ENCODE results near the gene FCGR3B. TPM values are rescaled to one million over a fixed set of nuclear protein-coding genes. Genes with fewer than 3 reads are reported as not detected.
"Not testable (repeated sequence)": the region's sequence is repeated elsewhere in the genome, so short reads cannot be mapped to it uniquely, and the experiment has no call there.

The FCGR3B gene
- total RNA-seq, 3 donors from 2014 or later (not counting 1 experiment from before 2014, with no cell fraction given), result 12.8 to 29.6 (median 18.2) TPM

DNA sequence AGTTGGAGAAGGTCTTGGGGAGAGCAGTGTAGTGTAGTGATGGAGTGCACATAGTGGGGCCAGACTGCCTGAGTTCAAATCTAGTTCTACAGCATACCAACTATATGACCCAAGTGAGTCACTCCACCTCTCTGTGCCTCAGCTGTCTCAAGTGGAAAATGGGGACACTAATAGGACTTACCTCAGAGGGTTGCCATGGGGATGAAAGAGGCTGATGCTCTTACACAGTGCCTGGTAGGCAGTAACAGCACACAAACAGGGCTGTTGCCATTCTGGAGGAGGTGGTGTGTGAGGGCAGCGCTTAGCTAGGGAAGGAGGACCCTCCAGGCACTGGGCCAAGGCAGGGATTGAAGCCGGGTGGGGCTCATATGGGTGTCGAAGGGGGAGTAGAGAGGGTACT lies 43.5 kb upstream of the FCGR3B start:
- H3K4me3 Mint-ChIP-seq; H3K27ac ChIP-seq (ENCODE audit: low read length); ATAC-seq; H3K36me3 Mint-ChIP-seq; H3K27ac Mint-ChIP-seq; intact Hi-C loops (cut with micrococcal nuclease); H3K4me3 ChIP-seq (ENCODE audit: low read length); H3K27me3 ChIP-seq (ENCODE audit: control insufficient read depth, insufficient read depth, low read length); H3K4me1 ChIP-seq (ENCODE audit: control insufficient read depth, insufficient read depth, low read length); H3K4me1 Mint-ChIP-seq; H3K27me3 Mint-ChIP-seq (ENCODE audit: low read depth in 2 of 2); H3K9me3 Mint-ChIP-seq; H3K36me3 ChIP-seq (ENCODE audit: control insufficient read depth, insufficient read depth, low read length); H3K9me3 ChIP-seq (ENCODE audit: control insufficient read depth, insufficient read depth, low read length); DNase-seq: not testable (repeated sequence)
- WGBS (ENCODE audit: insufficient coverage), result no CpG with 5 or more reads among the region's 3 CpGs

DNA sequence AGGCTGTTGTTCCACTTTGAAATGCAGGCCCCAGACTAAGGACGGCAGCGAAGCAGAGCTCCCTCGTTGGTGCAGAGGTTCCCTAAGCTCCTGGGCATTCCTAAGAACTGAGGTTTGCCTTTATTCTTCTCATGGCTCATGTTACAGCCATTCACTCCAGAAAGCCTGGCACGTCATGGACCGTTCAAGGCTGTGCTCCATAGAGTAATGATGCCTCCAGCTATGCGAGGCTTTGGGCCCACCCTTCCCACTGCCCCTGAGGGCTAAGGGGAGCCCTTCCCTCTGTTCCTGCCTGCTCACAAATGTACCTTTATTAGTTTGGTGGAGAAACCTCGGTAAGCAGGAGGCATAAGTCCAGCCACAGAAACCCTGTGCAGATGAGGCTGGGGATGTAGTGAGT lies 42.5 kb upstream of the FCGR3B start:
- WGBS (ENCODE audit: insufficient coverage), result 94% methylated on average over 6 of the region's 7 CpGs
- DNase-seq; H3K27ac ChIP-seq (ENCODE audit: low read length); H3K27me3 ChIP-seq (ENCODE audit: control insufficient read depth, insufficient read depth, low read length); H3K9me3 ChIP-seq (ENCODE audit: control insufficient read depth, insufficient read depth, low read length); intact Hi-C loops (cut with micrococcal nuclease); H3K36me3 ChIP-seq (ENCODE audit: control insufficient read depth, insufficient read depth, low read length); H3K36me3 Mint-ChIP-seq; H3K27ac Mint-ChIP-seq; H3K4me3 Mint-ChIP-seq; H3K9me3 Mint-ChIP-seq; H3K4me3 ChIP-seq (ENCODE audit: low read length); H3K27me3 Mint-ChIP-seq (ENCODE audit: low read depth in 2 of 2); H3K4me1 Mint-ChIP-seq; ATAC-seq; H3K4me1 ChIP-seq (ENCODE audit: control insufficient read depth, insufficient read depth, low read length): not testable (repeated sequence)

DNA sequence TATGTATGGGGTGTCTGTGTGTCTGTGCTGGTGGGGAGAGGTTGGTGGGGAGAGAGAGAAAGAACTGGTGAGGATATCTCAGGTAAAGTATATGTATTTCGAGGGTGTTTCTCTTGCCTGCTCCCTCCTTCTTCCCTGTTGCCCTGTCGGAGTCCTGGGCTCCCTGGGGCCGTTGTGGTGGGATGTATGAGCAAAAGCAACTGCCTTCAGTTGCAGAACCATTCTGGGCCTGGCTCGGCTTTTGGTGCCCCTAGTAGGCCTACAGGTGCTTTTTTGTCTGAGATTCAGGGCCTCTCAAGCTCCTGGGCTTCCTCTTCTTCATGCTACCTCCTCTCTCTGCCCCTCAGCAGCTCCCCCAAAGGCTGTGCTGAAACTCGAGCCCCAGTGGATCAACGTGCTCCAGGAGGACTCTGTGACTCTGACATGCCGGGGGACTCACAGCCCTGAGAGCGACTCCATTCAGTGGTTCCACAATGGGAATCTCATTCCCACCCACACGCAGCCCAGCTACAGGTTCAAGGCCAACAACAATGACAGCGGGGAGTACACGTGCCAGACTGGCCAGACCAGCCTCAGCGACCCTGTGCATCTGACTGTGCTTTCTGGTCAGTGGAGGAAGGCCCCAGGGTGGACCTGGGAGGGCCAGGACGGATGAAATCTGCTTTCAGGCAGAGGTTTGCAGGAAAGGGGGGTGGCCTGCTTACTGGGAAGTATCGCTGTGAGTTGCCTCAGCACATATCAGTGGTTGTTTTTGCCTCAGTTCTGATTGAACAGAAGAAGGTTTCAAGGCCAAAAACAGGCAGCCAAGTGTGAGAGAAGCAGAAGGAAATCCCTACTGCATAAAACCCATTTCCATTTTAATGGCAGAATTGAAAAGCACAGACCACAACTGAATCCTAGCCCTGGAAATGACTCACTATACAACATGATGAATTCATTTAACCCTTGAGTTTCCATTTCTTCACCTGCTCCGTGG lies 40.4 kb upstream of the FCGR3B start:
- H3K9me3 Mint-ChIP-seq; intact Hi-C loops (cut with micrococcal nuclease); H3K4me3 Mint-ChIP-seq; H3K27ac Mint-ChIP-seq; DNase-seq; H3K4me1 ChIP-seq (ENCODE audit: control insufficient read depth, insufficient read depth, low read length); H3K4me3 ChIP-seq (ENCODE audit: low read length); H3K36me3 Mint-ChIP-seq; H3K36me3 ChIP-seq (ENCODE audit: control insufficient read depth, insufficient read depth, low read length); H3K27me3 Mint-ChIP-seq (ENCODE audit: low read depth in 2 of 2); ATAC-seq; H3K9me3 ChIP-seq (ENCODE audit: control insufficient read depth, insufficient read depth, low read length); H3K4me1 Mint-ChIP-seq; H3K27ac ChIP-seq (ENCODE audit: low read length); H3K27me3 ChIP-seq (ENCODE audit: control insufficient read depth, insufficient read depth, low read length): not testable (repeated sequence)
- WGBS (ENCODE audit: insufficient coverage), result 84% methylated on average over 9 of the region's 15 CpGs

DNA sequence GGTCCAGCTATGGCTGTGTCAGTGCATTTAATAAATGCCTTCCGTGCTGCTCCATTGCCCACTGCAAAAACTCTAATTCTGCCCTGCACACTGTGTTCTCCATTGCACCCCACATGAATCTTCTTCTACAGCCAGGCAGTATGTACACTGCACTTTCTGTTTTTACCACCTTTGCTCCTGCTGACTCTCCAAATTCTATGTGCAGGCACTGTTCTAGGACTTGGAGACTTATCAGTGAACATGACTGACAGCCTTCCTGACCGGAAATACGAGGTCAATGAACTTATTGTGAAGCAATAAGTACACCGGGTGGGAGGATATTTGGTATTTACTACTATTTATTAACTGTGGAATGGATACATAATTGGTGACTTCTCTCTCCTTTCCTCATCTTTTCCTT lies 33.7 kb upstream of the FCGR3B start:
- H3K9me3 ChIP-seq (ENCODE audit: control insufficient read depth, insufficient read depth, low read length); H3K4me3 ChIP-seq (ENCODE audit: low read length); H3K4me1 ChIP-seq (ENCODE audit: control insufficient read depth, insufficient read depth, low read length); H3K9me3 Mint-ChIP-seq; H3K27me3 Mint-ChIP-seq (ENCODE audit: low read depth in 2 of 2); H3K27me3 ChIP-seq (ENCODE audit: control insufficient read depth, insufficient read depth, low read length); H3K27ac ChIP-seq (ENCODE audit: low read length); H3K36me3 ChIP-seq (ENCODE audit: control insufficient read depth, insufficient read depth, low read length); ATAC-seq; intact Hi-C loops (cut with micrococcal nuclease); H3K4me1 Mint-ChIP-seq; H3K36me3 Mint-ChIP-seq; DNase-seq; H3K27ac Mint-ChIP-seq; H3K4me3 Mint-ChIP-seq: not testable (repeated sequence)
- WGBS (ENCODE audit: insufficient coverage), result no CpG with 5 or more reads among the region's 4 CpGs

DNA sequence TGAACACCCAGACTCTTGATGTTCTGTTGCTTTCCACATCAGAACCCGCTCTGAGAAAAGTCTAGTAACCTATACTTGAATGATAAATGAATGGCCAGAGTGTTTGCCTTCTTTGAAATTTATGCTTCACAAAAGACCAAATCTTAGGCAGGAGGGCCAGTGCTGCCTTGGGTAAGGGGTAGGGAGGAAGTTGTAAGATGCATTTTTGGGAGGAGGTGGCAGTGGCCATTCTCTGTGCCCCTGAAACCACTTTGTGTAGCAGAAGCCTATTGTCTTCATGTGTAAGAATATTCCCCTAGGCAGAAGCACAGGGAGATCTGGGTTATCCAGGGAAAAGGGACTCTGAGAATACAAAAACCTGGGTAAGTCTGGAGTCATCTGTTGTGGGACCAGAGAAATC lies 32.6 kb upstream of the FCGR3B start:
- H3K27ac ChIP-seq (ENCODE audit: low read length); DNase-seq; H3K9me3 Mint-ChIP-seq; H3K9me3 ChIP-seq (ENCODE audit: control insufficient read depth, insufficient read depth, low read length); H3K4me3 ChIP-seq (ENCODE audit: low read length); H3K27me3 ChIP-seq (ENCODE audit: control insufficient read depth, insufficient read depth, low read length); ATAC-seq; H3K27ac Mint-ChIP-seq; H3K36me3 ChIP-seq (ENCODE audit: control insufficient read depth, insufficient read depth, low read length); H3K27me3 Mint-ChIP-seq (ENCODE audit: low read depth in 2 of 2); H3K4me1 Mint-ChIP-seq; intact Hi-C loops (cut with micrococcal nuclease); H3K4me3 Mint-ChIP-seq; H3K4me1 ChIP-seq (ENCODE audit: control insufficient read depth, insufficient read depth, low read length); H3K36me3 Mint-ChIP-seq: not testable (repeated sequence)
- no CpG with 5 or more reads among the region's 1 CpG for WGBS (ENCODE audit: insufficient coverage)

DNA sequence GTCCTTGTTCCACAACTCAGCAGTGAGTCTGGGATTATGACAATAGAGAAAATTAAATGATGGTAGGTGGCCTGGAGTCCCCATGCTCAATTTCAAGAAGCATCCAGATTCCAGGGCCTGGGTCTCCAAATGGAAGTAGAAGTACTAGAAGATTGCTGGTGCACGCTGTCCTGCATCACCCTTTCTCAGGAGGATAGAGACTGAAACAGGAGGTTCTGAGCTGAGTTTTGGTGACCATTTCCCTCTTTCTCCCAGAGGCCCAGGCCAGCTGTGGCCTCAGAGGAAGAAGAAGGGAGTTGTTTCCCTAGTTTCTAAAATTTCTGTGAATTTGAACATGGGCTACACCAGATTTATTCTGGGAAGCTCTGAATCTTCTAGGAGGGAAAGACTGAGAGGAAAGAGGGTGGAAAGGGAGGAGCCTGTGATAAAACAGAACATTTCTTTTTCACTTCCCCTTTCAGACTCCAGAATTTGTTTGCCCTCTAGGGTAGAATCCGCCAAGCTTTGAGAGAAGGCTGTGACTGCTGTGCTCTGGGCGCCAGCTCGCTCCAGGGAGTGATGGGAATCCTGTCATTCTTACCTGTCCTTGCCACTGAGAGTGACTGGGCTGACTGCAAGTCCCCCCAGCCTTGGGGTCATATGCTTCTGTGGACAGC lies 31.8 kb upstream of the FCGR3B start, which contains the start of gene FCGR2B:
FCGR2B (plus strand) TSS at position 460 of the 656 bp plus-strand sequence; CDS start at position 559, 99 bp downstream.
- H3K36me3 ChIP-seq (ENCODE audit: control insufficient read depth, insufficient read depth, low read length); H3K27me3 ChIP-seq (ENCODE audit: control insufficient read depth, insufficient read depth, low read length); intact Hi-C loops (cut with micrococcal nuclease); H3K4me1 Mint-ChIP-seq; H3K9me3 Mint-ChIP-seq; H3K4me3 ChIP-seq (ENCODE audit: low read length); DNase-seq; H3K27me3 Mint-ChIP-seq (ENCODE audit: low read depth in 2 of 2); H3K4me3 Mint-ChIP-seq; H3K9me3 ChIP-seq (ENCODE audit: control insufficient read depth, insufficient read depth, low read length); H3K27ac ChIP-seq (ENCODE audit: low read length); H3K36me3 Mint-ChIP-seq; ATAC-seq; H3K27ac Mint-ChIP-seq; H3K4me1 ChIP-seq (ENCODE audit: control insufficient read depth, insufficient read depth, low read length): not testable (repeated sequence)
- no CpG with 5 or more reads among the region's 4 CpGs for WGBS (ENCODE audit: insufficient coverage)

DNA sequence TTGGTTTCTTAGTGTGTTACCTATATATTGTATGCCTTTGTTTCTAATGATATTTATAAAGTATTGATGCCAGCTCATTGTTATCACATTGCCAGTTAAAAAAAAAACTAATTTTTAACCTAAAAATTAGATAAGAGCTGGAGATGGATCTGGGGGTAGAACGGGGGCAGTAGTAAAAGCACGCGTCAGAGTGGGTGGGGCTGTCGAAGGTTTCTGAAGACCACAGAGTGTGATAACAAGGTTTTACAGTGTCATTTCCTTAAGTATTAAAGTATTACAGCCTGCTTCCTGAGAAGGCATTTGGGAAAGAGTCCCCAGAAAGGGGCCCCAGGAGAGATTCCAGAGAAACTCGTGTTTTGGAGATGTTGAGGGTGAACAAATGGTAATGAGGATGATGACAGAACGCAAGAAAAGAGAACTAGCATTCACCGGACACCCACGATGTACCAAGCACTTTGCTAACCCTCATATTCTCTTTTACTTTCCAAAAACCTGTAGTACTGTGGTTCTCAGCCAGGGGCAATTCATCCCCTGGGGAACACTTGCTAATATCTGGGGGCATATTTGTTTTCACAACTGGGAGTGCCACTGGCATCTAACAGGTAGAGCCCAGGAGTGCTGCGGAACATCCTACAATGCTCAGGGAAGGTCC lies 30.8 kb upstream of the FCGR3B start:
- DNase-seq; H3K4me3 Mint-ChIP-seq; H3K9me3 ChIP-seq (ENCODE audit: control insufficient read depth, insufficient read depth, low read length); H3K36me3 Mint-ChIP-seq; H3K4me1 ChIP-seq (ENCODE audit: control insufficient read depth, insufficient read depth, low read length); H3K9me3 Mint-ChIP-seq; H3K27me3 ChIP-seq (ENCODE audit: control insufficient read depth, insufficient read depth, low read length); H3K27ac ChIP-seq (ENCODE audit: low read length); H3K4me1 Mint-ChIP-seq; intact Hi-C loops (cut with micrococcal nuclease); H3K36me3 ChIP-seq (ENCODE audit: control insufficient read depth, insufficient read depth, low read length); H3K27me3 Mint-ChIP-seq (ENCODE audit: low read depth in 2 of 2); H3K4me3 ChIP-seq (ENCODE audit: low read length); H3K27ac Mint-ChIP-seq: not testable (repeated sequence)
- WGBS (ENCODE audit: insufficient coverage), result no CpG with 5 or more reads among the region's 9 CpGs
- peak; percentile 96 to 98 (median 96) for ATAC-seq

All from natural killer cell (primary cell).